NCI-H226 (cell line): Measurements from ENCODE around the gene GABARAPL1.
"Not testable (repeated sequence)": the region's sequence is repeated elsewhere in the genome, so short reads cannot be mapped to it uniquely, and the experiment has no call there.

Experiments
- DNase-seq: peaks from one replicate; pipeline ENCODE4 v3.0.0-alpha.2; 2015

Gene GABARAPL1

DNA sequence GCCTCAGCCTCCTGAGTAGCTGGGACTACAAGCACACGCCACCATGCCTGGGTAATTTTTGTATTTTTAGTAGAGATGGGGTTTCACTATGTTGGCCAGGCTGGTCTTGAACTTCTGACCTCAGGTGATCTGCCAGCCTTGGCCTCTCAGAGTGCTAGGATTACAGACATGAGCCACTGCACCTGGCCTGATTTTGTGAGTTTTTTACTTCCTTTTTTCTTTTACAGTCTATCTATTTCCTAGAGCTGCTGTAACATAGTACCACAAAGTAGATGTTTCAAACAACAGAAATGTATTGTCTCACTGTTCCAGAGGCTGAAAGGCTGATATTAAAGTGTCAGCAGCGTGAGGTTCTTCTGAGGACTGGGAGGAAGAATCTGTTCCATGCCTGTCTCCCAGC, 8.2 kb upstream of the GABARAPL1 start:
- DNase-seq, result not testable (repeated sequence)

DNA sequence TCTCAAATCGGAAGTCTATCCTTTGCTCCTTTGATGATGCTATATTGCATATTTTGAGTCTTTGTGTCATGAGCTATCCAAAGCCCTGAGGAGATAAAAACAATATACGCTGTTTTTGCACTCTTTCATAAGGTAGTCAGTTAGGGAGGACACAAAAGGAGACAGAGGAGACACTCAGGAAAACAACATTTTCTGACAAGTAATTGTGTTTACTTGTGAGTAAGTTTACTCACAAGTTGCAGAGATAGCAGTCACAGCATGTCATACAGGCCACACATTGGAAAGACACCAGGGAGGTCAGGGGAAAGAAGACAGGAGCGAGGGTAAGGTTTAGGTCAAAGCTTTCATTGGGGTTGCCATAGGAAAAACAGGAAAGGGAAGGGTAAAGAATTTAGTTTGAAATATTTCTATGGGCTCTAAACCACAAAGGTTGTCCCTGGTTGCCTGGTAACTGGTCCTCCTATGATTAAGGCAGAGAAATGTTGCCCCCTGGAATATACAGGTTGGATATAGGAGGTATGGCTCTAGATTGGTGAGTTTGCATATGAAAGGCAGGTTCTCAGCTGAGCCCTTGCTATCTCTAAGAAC, 7.4 kb upstream of the GABARAPL1 start:
- DNase-seq, result peak; percentile 81

DNA sequence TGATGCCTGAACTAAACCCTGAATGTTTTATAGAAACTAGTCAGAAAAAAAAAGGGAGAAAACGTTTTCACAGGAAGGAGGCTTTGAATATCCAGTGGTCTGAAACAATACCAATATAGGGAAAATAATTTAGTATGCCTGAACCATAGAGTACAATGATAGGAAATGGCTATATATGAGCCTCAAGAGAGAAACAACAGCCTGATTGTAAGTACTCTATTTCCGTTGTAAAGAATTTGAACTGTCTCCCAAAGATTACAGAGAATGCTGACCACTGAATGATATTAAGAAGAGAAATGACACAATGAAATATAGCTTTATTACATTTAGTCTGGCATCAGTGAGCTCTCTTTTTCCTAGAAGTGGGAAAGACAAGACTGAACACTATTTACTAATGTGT, 5.5 kb upstream of the GABARAPL1 start:
- no peak for DNase-seq

DNA sequence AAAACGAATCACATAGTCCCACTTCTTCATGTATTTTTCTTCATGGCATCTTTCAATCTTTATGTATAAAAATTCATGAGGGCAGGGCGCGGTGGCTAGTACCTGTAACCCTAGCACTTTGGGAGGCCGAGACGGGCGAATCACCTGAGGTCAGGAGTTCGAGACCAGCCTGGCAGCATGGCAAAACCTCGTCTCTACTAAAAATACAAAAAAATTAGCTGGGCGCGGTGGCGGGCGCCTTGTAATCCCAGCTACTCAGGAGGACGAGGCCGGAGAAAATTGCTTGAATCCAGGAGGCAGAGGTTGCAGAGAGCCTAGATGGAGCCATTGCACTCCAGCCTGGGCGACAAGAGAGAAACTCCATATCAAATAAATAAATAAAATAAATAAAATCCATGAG, 2.5 kb upstream of the GABARAPL1 start:
- DNase-seq, result no peak

DNA sequence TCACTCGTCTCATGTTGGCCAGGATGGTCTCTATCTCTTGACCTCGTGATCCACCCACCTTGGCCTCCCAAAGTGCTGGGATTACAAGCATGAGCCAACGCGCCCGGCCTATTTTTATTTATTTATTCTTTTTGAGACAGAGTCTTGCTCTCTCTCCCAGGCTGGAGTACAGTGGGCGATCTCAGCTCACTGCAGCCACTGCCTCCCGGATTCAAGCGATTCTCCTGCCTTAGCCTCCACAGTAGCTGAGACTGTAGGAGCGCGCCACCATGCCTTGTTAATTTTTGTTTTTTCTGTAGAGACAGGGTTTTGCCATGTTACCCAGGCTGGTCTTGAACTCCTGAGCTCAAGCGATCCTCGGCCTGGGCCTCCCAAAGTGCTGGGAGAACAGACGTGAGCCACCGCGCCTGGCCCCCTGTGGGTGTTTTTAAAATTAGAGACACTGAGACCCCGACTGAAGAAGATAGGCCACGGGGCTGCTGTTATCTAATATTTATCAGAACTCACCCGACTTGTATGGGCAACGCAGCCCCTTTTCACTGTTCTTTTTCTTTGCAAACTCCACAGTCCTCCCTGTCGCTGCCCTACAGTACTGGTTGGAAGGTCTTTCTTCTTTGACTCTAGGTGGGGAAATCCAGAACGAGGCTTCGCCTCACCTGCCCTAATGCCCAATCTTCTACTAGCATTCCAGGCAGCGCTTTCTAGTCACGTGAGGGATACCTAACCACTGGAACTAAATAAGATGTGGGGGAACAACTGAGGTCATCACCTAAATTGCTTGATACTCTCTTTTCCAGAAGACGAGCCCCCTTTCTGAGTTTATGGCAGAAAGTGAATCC, 1.4 kb upstream of the GABARAPL1 start:
- DNase-seq, result peak; percentile 11

DNA sequence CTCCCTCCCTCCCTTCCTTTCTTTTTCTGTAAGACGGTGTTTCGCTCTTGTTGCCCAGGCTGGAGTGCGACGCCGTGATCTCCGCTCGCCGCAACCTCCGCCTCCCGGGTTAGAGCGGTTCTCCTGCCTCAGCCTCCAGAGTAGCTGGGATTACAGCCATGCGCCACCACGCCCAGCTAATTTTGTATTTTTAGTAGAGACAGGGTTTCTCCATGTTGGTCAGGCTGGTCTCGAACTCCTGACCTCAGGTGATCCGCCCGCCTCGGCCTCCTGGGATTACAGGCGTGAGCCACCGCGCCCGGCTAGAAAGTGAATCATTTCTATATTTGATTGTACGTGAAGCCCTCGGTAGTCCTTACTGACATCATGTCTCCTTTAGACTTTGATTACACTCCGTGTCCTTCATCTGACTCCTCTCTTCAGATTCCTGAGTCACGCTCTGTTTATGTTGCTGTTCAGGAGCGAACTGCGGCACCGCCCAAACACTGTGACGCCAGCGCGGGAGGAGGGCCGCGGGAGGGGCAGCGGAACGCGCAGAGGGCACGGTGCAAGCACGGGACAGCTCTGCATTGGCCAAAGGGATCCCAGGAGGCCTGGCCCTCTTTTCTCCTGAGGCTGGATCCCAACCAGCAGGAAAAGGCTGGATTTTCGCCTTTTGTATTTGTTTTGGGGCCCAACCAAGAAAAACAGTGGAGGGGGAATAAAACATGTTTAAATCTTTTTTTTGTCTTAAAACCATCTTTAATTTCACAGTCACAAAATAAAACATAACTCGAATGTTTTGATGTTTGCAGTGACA, 538 bp upstream of the GABARAPL1 start:
- peak; percentile 100 for DNase-seq

DNA sequence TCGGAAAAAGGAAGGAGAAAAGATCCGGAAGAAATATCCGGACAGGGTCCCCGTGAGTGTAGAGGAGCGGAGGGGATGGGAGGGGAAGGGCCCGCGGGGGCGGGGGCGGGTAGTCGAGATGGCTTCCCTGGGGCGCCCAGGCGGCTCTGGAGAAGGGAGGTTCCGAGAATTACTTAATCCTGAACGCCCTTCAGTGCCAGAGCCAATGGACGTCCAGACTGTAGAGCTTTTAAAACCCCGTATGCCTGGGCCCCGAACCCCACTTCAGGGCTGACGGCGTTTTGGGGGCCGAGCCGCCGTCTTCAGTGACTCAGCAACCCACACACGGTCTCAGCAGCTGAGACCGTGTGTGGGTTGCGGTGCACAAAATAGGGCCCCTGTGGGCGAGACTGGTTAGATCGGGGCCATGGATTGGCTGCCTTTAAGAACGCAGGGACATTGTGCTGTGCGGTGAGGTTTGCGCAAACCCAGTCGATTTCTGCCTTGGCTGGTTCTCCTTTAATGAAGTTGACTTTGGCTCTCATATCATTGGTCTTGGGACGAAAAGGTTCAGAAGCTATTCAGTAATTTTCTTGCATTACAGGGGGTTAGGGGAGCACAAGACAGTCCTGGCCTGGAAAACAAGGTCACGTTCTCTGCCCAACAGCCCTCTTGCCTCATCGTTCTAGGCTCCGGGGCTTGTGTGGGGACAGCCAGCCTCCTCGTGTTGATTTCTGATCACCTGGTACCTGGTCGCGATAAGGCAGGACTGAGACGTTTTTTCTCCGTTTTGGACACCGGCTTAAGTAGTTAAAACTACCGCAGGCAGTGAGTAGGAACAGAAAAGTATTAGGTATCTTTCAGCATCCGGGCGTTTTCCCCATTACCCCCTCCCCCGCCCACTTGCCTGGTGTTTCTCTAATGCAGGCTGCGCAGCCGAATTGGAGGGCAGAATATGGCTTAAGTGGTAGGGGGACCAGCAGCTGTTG, 775 bp downstream of the GABARAPL1 start:
- DNase-seq, result peak; percentile 80

DNA sequence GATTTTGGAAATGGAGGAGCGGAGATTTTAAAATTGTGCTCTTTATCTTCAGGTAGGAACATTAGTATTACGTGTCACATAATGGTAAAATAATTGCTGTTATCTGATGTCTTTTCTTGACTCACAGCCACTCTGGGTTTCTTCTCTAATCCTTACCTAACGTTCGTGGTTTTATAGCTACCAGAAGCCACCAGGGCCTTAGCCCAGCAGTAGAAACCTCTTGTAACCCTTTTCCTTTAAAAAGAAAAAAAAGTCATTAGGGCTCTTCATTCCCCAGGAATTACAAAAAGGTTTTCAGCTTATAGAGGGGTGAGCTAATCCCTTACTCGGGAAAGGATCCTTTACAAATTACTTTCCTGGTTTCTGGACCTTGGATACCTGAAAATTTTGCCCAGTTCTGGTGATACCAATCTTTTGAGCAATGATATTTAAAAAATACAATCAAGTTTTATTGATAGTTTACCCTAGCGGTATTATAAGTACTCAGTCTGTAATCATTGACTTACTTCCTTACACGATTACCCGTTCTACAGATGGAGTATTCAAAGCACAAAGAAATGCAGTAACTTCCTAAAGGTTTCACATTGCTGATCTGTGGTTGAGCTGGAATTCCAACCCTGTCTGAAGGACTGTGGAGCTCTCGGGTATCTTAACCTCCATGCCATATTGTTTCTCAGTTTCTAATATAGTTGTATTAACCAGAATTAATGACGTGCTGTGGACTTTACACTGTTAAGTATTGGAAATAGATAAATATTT, 1.6 kb downstream of the GABARAPL1 start:
- peak; percentile 71 for DNase-seq

DNA sequence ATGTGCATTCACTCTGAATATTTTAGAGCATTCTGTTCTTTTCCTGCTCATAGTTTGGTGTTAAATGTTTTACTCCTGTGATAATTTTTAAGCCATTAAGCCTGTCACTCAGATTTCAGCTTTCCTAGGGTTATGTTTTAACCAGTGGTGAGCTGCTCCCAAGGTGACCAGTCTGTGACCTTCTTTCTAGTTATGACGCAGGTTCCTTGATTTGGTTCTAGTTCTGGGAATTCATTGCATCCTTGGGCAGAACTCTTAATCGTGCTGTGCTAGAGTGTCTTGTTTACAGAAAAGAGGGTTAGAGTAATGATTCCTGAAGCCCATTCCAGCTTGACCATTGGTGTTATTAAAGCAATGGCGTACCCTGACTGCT, 2.2 kb downstream of the GABARAPL1 start:
- DNase-seq, result no peak

DNA sequence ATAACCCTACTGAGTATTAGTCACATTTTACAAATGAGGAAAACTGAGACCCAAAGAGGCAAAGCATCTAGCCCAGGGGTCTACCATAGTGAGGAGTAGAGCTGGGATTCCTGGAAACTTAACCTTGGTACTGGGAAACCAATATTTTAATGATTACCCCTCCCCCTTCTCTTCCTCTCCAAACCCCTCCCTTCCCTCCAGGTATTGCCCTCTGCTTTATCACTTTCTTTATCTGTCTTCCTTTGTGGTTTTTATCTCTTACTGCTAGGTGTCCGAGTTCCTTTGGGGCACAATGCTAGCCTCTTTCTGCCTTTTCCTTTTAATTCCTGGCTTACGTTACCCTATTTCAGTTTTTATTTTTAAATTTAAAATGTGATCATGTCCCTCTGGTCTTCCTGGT, 2.8 kb downstream of the GABARAPL1 start:
- DNase-seq, result no peak

DNA sequence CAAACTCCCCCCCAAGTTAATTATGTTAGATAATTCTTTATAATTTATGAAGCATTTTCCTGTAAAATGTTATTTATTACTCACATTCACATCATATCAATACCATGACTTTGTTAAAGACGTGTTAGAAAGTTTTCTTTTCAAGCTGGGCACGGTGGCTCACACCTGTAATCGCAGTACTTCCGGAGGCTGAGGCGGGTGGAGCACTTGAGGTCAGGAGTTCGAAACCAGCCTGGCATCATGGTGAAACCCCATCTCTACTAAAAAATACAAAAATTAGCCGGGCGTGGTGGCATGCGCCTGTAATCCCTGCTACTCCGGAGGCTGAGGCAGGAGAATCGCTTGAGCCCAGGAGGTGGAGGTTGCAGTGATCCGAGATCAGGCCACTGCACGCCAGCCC, 3.3 kb downstream of the GABARAPL1 start:
- DNase-seq, result not testable (repeated sequence)

DNA sequence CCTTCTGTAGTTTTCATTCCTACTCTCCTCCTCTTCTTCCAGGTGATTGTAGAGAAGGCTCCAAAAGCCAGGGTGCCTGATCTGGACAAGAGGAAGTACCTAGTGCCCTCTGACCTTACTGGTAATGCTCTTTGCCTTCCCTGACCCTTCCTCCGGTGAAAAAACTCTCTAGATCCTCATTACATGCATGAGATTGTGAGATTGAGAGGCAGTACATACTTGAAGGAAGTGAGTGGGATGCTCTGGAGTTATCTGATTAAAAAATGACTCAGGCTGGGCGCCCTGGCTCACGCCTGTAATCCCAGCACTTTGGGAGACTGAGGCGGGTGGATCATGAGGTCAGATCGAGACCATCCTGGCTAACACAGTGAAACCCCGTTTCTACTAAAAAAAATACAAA, 5.3 kb downstream of the GABARAPL1 start:
- no peak for DNase-seq

DNA sequence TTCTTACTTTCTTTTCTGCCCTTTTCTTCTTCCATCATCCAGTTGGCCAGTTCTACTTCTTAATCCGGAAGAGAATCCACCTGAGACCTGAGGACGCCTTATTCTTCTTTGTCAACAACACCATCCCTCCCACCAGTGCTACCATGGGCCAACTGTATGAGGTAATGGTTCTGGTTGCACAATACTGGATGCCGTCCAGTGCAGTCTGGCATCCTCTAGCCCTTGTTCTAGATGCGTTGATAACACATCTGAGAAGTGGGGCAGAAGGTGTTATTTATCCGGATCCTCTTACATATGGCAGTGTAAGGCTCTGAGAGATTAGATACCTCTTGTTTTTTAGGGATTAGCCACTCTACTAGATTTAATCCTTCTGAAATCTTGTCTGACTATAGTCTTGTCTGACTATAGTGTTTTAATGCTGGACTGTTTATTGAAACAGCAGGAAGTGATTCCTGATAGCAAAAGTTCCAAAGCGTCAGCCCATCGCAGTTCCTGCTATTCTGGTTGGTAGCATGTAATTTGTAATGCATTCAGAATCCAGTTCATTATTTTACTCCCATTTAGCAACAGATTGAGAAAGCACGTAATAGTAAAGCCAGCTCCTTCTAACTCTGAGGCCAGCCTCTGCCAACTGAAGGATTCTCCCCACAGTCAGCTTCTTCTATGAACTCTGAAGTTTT, 7.9 kb downstream of the GABARAPL1 start:
- peak; percentile 81 for DNase-seq

DNA sequence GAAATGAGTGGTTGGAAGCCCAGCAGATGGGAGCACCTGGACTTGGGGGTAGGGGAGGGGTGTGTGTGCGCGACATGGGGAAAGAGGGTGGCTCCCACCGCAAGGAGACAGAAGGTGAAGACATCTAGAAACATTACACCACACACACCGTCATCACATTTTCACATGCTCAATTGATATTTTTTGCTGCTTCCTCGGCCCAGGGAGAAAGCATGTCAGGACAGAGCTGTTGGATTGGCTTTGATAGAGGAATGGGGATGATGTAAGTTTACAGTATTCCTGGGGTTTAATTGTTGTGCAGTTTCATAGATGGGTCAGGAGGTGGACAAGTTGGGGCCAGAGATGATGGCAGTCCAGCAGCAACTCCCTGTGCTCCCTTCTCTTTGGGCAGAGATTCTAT, 9.2 kb downstream of the GABARAPL1 start:
- DNase-seq, result no peak

DNA sequence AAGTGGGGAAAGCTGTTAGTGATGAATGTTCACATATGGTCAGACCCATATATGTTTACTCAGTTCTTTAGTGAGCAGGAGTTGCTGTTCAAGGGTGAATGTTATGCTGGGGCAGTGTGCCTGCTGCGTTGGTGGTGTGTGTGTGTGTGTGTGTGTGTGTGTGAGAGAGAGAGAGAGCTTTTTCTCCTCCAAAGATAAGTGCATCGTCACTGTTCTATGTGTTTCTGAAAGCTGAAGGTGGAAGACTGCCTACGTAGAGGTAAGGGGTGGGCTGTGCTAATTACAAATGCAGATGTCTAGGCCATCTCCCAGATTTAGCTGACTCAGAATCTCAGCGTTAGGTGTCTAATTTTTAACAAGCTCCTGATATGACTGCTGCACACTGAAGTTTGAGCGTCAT, 10.5 kb downstream of the GABARAPL1 start:
- DNase-seq, result no peak

DNA sequence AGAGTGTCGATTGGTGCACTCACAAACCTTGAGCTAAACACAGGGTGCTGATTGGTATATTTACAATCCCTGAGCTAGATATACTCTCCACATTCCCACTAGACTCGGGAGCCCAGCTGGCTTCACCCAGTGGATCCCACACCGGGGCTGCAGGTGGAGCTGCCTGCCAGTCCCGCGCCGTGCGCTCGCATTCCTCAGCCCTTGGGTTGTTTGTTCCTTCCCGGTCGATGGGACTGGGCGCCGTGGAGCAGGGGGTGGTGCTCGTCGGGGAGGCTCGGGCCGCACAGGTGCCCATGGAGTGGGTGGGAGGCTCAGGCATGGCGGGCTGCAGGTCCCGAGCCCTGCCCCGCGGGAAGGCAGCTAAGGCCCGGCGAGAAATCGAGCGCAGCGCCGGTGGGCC, 12.7 kb downstream of the GABARAPL1 start:
- DNase-seq, result not testable (repeated sequence)

DNA sequence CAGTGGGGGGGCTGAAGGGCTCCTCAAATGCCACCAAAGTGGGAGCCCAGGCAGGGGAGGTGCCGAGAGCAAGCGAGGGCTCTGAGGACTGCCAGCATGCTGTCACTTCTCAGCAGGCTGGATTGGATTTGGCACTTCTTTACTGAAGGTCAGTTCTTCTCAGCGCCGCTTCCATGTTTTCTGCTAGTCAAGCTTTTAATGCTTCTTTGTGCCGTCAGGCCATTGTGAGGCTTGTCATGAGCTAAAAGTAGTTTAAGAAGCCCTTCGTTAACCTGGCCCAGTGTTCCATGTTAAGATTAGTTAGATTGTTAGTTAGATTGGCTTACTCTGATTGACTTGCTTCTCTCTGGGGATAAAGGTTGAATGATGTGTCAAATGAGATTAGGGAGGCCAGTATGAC, 13.4 kb downstream of the GABARAPL1 start:
- DNase-seq, result no peak

DNA sequence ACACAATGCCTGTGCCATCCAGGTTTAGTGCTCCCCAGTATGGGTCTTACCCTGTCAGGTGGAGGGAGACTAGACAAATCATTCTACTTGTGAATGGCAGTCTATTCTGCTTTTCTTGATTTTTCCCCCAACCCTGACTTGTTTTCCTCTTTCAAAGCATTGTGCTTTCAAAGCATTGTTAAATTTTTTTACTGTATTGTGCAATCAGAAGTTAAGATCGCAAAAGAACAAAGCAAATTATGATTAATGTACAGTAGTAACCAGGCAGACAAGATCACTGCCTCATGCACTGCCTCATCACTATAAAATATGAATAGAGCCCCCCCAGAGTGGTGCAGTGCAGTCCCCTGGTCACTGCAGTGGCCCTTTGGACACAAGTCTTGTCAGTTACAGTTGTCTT, 14.1 kb downstream of the GABARAPL1 start:
- DNase-seq, result no peak

DNA sequence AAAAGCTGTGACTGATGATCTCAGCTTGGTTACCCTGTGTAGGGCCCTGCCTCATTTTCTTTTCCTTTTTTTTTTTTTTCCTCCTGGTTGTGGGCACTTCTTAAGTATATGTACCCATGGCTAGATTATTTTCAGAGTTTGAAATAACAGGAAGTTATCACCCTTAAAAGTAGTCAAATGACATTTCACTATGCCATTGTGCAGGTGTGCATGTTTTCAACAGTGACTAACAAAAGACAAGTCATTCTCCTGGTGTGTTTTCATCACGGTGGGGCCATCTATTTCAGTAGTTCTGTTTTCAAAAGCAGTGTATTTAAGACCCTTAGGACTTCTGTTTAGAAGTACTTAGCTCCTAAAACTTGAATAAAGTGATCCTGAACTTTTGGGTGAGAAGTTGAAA, 15.0 kb downstream of the GABARAPL1 start:
- DNase-seq, result no peak

DNA sequence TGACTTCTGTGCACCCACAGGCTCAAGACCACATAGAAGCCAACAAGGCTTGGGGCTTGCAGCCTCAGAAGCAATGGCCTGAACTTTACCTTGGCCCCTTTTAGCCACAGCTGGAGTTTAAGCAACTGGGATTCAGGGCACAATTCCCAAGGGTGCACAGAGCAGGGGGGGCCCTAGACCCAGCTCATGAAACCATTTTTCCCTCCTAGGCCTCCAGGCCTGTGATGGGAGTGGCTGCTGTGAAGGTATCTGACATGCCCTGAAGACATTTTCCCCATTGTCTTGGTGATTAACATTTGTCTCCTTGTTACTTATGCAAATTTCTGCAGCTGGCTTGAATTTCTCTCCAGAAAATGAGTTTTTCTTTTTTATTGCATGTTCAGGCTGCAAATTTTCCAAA, 21.9 kb downstream of the GABARAPL1 start:
- no peak for DNase-seq
